Colonic mucosa (tissue), 4 donors: ENCODE results near the gene ZNF223. TPM values are rescaled to one million over a fixed set of nuclear protein-coding genes. Genes with fewer than 3 reads are reported as not detected.

ENCODE experiments used
- DNase-seq: peaks from one replicate; pipeline ENCODE4 v3.0.0-alpha.2; 2020
- H3K27ac ChIP-seq: fragments of 200-600 bp; one replicate; pipeline ENCODE4 v1.8.0; 2021
- H3K27me3 ChIP-seq: fragments of 200-600 bp; one replicate; pipeline ENCODE4 v1.8.0; 2021
- H3K36me3 ChIP-seq: fragments of 200-600 bp; one replicate; pipeline ENCODE4 v1.8.0; 2021
- H3K4me1 ChIP-seq: fragments of 200-600 bp; one replicate; pipeline ENCODE4 v1.8.0; 2021; ENCODE audit warnings: mild to moderate bottlenecking
- H3K4me3 ChIP-seq: fragments of 200-600 bp; one replicate; pipeline ENCODE4 v1.8.0; 2021
- H3K9ac ChIP-seq, 2 donors: one replicate each; pipeline ENCODE4 v1.7.0; 2013; ENCODE audit warnings: control low read depth in 2 of 2, low read depth in 2 of 2, low read length in 2 of 2
- H3K9me3 ChIP-seq: fragments of 200-600 bp; one replicate; pipeline ENCODE4 v1.8.0; 2021
- CTCF ChIP-seq: fragments of 200-600 bp; IDR thresholded peaks from one replicate; pipeline ENCODE4 v1.8.0; 2022; ENCODE audit warnings: antibody characterized with exemption, mild to moderate bottlenecking
- intact Hi-C: fragments of 100-400 bp; cut with DNase I; formaldehyde crosslinking; loops from one replicate; pipeline ENCODE4 v1.14.1; 2022
- total RNA-seq, 2 donors: library from RNA; stranded (reverse); fragmentation: NEBNext Ultra II Directional in 1 of 2; extraction: Animal tissue kit (Norgen Biotek cat#: 25700) in 1 of 2; gene quantifications; one replicate each; pipeline ENCODE4 v1.2.1, GENCODE V29; 2021
- donor health status: healthy.
- donor health status: DM: no; HTN: no; CAD: no.
- donor health status: DM: no; HTN: no; CAD: no.

Gene ZNF223
- total RNA-seq, 2 donors from 2014 or later: 5.1 to 5.5 TPM

GRCh38 chr19:44093931-44094765 lies 42.3 kb downstream of the ZNF223 start, which contains the start of gene ZNF224:
Gene ZNF224 (plus strand): TSS chr19:44094361. CDS start chr19:44097874, 3,513 bp downstream.
- intact Hi-C loops: no loop called here
- no peaks in the 10 kb centered on the region for H3K27me3 ChIP-seq

GRCh38 chr19:44107751-44108150 lies 55.9 kb downstream of the ZNF223 start:
- Histone ChIP-seq H3K36me3 (peaks cover 19% of the 10 kb centered on the region), H3K9ac (no peak overlapping the region), H3K27ac (no peak overlapping the region), H3K4me3 (no peak overlapping the region), H3K27me3 (no peaks in the 10 kb centered on the region), H3K9me3 (peaks cover 12% of the 10 kb centered on the region), H3K4me1 (peaks cover 7% of the 10 kb centered on the region)
- no peak for TF ChIP-seq CTCF
- DNase-seq: no peak
- intact Hi-C loops: no loop called here

More at GRCh38 chr19:44093931-44094765, 42.3 kb downstream of the ZNF223 start, which contains the start of gene ZNF224:
- peak within 1 kb of the TSS; percentile 71 for H3K27ac ChIP-seq
- H3K9ac ChIP-seq: peak within 1 kb of the TSS; percentile 87 to 89
- peak; percentile 96 for DNase-seq
- H3K4me1 ChIP-seq: no peaks in the 10 kb centered on the region
- no peak for TF ChIP-seq CTCF
- no peaks in the 10 kb centered on the region for H3K9me3 ChIP-seq
- H3K4me3 ChIP-seq: peak within 1 kb of the TSS; percentile 85
- peaks cover 9% of the 10 kb centered on the region for H3K36me3 ChIP-seq

- DNase-seq: no peak
- Histone ChIP-seq H3K4me3 (no peak overlapping the region), H3K27me3 (no peaks in the 10 kb centered on the region), H3K9me3 (peaks cover 12% of the 10 kb centered on the region), H3K9ac (no peak overlapping the region), H3K27ac (no peak overlapping the region), H3K36me3 (peaks cover 14% of the 10 kb centered on the region), H3K4me1 (peaks cover 7% of the 10 kb centered on the region)
- intact Hi-C loops: no loop called here
- TF ChIP-seq CTCF: no peak
Measured at GRCh38 chr19:44109458-44109857, 57.6 kb downstream of the ZNF223 start.

GRCh38 chr19:44111910-44112463 lies 60.2 kb downstream of the ZNF223 start:
- H3K9ac ChIP-seq: no peak overlapping the region
- DNase-seq: no peak
- no peaks in the 10 kb centered on the region for H3K27me3 ChIP-seq
- peaks cover 12% of the 10 kb centered on the region for H3K9me3 ChIP-seq
- TF ChIP-seq CTCF: no peak
- H3K27ac ChIP-seq: no peak overlapping the region
- intact Hi-C loops: loop anchor here (10.0 kb wide), 1 partner anchor 87 kb away; the partner anchor contains the start of gene ZNF222
- peaks cover 5% of the 10 kb centered on the region for H3K36me3 ChIP-seq
- H3K4me3 ChIP-seq: no peak overlapping the region
- H3K4me1 ChIP-seq: peaks cover 7% of the 10 kb centered on the region

- H3K9ac ChIP-seq: peak overlapping the region in 1 of 2 donors; percentile 84
- H3K36me3 ChIP-seq: no peaks in the 10 kb centered on the region
- peaks cover 7% of the 10 kb centered on the region for H3K4me1 ChIP-seq
- H3K27me3 ChIP-seq: no peaks in the 10 kb centered on the region
- TF ChIP-seq CTCF: no peak
- DNase-seq: no peak
- H3K9me3 ChIP-seq: peaks cover 11% of the 10 kb centered on the region
- H3K27ac ChIP-seq: no peak overlapping the region
- H3K4me3 ChIP-seq: peak overlapping the region; percentile 67
- intact Hi-C loops: loop anchor here (10.0 kb wide), 1 partner anchor 88 kb away; the partner anchor contains the start of gene ZNF222
Measured at GRCh38 chr19:44112802-44113137, 60.9 kb downstream of the ZNF223 start.
